ENCODE results near the gene MR1. TPM values are rescaled to one million over a fixed set of nuclear protein-coding genes. Genes with fewer than 3 reads are reported as not detected.

The MR1 gene
- total and polyA plus RNA-seq, 11 donors = 0.65 to 21.0 (median 3.5) TPM

GRCh38 chr1:181064702-181065101 lies 30.9 kb downstream of the MR1 start:
- Histone ChIP-seq H3K4me3 (no peak overlapping the region), H3K9me3 (peaks cover 0 to 2% (median 0%) of the 10 kb centered on the region in 12 donors), H3K27ac (no peak overlapping the region), H3K4me1 (peaks cover 0 to 33% (median 5%) of the 10 kb centered on the region in 12 donors), H3K27me3 (no peaks in the 10 kb centered on the region), H3K36me3 (no peaks in the 10 kb centered on the region)
- 70 to 73% (median 73%) methylated on average over 1 of the region's 1 CpG for WGBS, 4 donors
- ATAC-seq (no peak), DNase-seq (no peak)
- no peak for TF ChIP-seq POLR2A (IDR thresholded peaks at IDR 0.05)
- no peak for TF ChIP-seq CTCF (IDR thresholded peaks at IDR 0.05)
- intact Hi-C loops (cut with DNase I) = no loop called here

DNA sequence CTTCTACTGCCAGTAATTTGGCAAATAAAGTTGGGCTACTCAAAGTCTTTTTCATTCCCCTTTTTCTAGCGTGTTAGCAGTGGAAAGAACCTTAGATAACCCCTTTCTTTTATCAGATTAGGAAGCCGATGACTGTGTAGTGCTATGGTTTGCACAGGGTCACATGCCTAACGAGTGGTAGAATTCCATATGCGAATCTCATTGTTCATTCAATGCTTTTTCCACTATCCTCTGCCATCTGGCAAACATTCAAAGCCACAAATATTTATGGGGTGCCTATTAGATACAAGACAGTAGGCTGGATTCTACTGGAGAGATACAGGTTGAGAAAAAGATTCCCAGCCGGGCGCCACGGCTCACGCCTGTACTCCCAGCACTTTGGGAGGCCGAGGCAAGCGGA lies 39.9 kb downstream of the MR1 start:
- TF ChIP-seq CTCF (IDR thresholded peaks at IDR 0.05) (no peak), POLR2A (IDR thresholded peaks at IDR 0.05) (no peak)
- no peak for DNase-seq
- Histone ChIP-seq H3K4me1 (peaks cover 0 to 10% (median 0%) of the 10 kb centered on the region in 12 donors), H3K27me3 (peaks cover 0 to 5% (median 0%) of the 10 kb centered on the region in 9 donors), H3K9me3 (no peaks in the 10 kb centered on the region), H3K27ac (no peak overlapping the region), H3K4me3 (no peak overlapping the region), H3K36me3 (no peaks in the 10 kb centered on the region)
- WGBS, 4 donors = 46 to 68% (median 51%) methylated on average over 10 of the region's 10 CpGs
- intact Hi-C loops (cut with DNase I) = no loop called here
- no peak for ATAC-seq

DNA sequence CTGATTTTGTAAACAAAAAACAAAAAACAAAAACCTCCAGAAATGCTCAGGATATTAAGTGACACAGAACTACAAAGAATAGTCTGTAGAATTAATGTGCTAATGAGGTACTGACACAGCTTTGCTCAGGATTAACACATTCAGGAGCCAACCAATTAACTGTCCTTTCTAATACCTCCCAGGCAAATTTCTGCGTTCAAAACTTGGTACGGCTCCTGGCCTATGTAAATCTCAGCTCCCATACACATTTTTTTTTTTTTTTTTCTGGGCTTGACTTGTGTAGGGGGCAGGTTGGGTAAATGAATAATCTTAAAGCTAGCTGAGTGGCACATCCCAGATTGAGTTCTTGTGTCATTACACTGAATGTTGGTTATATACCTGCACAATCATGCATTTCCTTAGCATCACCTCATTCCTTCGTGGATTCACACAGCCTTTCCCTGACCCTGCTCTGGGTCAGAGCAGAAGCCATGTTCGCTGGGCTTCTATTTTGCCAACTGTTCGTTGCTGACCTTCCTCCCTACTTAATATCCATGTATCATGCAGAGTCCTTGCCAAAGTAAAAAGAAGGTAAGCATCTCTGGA lies 42.1 kb downstream of the MR1 start:
- no peak for ATAC-seq
- H3K4me1 ChIP-seq = peaks cover 0 to 10% (median 0%) of the 10 kb centered on the region in 12 donors
- TF ChIP-seq CTCF (IDR thresholded peaks at IDR 0.05) (no peak), POLR2A (IDR thresholded peaks at IDR 0.05) (no peak)
- 88 to 93% (median 91%) methylated on average over 5 of the region's 5 CpGs for WGBS, 4 donors
- H3K4me3 ChIP-seq = no peak overlapping the region
- intact Hi-C loops (cut with DNase I) = no loop called here
- peaks cover 0 to 5% (median 0%) of the 10 kb centered on the region in 9 donors for H3K27me3 ChIP-seq
- H3K9me3 ChIP-seq = no peaks in the 10 kb centered on the region
- no peaks in the 10 kb centered on the region for H3K36me3 ChIP-seq
- no peak for DNase-seq
- no peak overlapping the region for H3K27ac ChIP-seq

DNA sequence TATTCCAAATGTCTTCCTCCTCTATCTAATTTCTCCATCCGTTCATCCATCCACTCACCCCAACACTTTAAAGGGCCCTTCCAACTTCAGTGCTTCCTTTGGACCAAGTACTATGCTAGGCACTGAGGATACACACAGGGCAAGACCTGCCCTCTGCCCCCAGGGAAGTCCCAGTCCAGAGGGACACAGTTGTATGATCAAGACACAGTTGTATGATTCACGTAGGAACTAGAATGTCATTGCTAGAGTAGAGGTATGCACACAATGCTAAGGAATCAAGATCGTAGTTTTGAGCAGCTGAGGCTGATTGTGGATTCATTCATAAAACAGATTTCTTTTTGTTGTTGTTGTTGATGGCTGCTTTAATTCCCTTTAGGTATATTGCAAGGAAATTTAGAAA lies 43.1 kb downstream of the MR1 start:
- no peak overlapping the region for H3K4me3 ChIP-seq
- intact Hi-C loops (cut with DNase I) = no loop called here
- 78 to 85% (median 82%) methylated on average over 3 of the region's 3 CpGs for WGBS, 4 donors
- no peaks in the 10 kb centered on the region for H3K9me3 ChIP-seq
- ATAC-seq (no peak), DNase-seq (no peak)
- no peak for TF ChIP-seq CTCF (IDR thresholded peaks at IDR 0.05)
- no peak for TF ChIP-seq POLR2A (IDR thresholded peaks at IDR 0.05)
- no peak overlapping the region for H3K27ac ChIP-seq
- no peaks in the 10 kb centered on the region for H3K36me3 ChIP-seq
- peaks cover 0 to 10% (median 0%) of the 10 kb centered on the region in 12 donors for H3K4me1 ChIP-seq
- peaks cover 0 to 5% (median 0%) of the 10 kb centered on the region in 9 donors for H3K27me3 ChIP-seq

Data from heart left ventricle (tissue), 16 donors.